Left hindlimb (tissue), 1 donor: ENCODE data around the gene UHRF1.

ENCODE experiments used
- DNase-seq: peaks from one replicate; pipeline ENCODE4 v3.0.0-alpha.2; 2018

UHRF1 gene

DNA sequence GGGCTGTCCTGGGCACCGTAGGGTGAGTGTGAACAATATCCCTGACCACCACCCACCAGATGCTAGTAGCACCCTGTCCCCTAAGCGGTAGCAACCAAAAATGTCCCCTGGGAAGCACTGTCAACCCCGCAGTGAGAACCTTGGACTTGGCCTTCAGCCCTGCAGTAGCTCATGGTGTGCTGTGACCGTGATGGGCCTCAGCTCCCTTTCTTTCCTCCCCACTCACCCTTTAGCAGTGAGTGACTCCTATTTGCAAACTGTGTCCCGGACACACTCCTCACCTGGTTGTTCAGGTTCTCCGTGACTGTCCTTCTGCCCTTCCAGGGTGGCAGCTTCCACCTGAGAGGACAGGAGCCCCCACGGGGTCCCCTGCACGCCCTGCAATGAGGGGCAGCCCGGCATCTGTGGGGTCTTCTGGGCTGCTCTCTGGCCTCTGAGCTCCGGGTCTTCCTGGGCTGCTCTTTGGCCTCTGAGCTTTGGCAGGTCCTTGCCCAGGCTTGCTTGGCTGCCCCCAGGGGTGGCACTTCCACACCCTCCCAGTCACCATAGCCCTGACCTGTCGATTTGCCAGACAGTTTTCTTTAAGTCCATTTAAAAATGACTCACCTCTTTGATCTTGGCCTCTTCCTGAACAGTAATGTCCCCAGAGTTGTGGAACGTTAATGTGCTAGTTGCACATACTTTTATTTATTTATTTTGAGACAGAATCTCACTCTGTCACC, 63.4 kb downstream of the UHRF1 start:
- DNase-seq = no peak

DNA sequence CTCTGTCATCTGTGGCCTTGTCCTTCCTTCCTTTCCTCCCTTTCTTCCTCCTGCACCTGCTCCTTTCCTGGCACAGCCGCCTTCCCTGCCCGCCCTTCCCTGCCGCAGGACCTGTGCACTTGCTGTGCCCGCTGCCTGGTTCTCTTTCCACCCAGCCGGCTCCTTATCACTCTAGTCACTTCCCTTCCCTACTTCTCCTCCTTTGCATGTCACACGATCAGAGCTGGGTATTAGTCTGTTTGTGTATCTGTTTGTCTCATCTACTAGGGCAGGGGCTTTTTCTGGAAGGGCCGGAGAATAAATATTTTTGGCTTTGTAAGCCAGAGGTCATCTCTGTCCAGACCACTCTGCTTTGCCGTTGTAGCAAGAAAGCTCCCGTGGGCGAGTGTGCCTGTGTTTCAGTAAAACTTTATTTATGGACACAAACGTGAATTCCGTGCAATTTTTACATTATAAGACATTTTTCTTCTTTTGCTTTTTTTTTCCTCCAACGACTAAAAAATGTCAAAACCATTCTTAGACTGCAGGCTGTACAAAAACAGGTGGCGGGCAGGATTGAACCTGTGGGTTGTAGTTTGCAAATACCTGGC, 65.7 kb downstream of the UHRF1 start:
- DNase-seq = peak; percentile 21

DNA sequence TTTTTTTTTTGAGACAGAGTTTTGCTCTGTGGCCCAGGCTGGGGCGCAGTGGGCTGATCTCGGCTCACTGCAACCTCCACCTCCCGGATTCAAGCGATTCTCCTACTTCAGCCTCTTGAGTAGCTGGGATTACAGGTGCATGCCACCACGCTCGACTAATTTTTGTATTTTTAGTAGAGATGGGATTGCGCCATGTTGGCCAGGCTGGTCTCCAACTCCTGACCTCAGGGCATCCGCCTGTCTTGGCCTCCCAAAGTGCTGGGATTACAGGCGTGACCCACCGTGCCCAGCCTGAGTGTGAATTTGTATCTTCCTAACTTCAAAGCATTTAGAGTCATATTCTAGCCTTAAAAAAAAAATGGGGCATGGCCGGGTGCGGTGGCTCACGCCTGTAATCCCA, 66.3 kb downstream of the UHRF1 start:
- peak; percentile 1 for DNase-seq

DNA sequence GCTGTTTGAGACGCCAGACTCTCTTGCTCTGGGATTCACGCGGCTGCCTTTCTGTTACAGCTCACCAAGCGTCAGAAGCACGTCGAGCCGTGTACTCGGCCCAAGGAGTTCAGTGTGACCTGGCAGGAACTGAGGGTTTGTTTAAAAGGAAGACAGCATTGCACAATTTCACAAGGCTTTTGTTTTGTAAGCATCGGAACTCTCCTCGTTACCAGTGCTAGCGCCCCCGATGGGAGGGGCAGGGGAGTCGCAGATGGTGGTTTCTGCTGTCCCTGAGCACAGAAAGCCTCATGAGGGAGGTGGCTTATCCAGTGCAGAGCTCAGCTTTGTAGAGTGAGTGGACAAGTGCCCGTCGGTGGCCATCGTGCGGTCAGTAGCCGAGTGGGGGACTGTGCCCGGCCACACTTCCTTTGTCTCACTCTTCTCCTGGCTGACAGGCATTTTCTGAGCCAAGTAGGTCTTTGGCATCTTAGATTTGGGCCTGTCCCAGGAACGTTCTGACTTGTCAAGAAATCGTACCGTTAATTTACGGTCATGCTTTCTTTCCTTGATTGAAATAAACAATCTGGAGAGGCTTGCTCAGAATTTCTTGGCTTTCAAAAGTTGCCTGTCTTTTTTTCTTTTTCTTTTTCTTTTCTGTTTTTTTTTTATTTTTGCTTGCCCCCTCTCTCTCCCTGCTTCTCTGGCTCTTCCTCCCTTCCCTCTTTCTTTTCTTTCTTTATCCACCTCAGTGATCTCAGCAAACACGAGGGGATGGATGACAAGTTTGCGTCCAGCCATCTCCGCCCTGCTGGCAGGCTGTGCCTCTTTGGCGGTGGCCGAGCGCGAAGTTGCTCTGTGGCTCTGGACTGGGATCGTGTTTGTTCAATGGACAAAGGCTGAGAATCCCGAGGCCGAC, 67.3 kb downstream of the UHRF1 start:
- DNase-seq = peak; percentile 4

DNA sequence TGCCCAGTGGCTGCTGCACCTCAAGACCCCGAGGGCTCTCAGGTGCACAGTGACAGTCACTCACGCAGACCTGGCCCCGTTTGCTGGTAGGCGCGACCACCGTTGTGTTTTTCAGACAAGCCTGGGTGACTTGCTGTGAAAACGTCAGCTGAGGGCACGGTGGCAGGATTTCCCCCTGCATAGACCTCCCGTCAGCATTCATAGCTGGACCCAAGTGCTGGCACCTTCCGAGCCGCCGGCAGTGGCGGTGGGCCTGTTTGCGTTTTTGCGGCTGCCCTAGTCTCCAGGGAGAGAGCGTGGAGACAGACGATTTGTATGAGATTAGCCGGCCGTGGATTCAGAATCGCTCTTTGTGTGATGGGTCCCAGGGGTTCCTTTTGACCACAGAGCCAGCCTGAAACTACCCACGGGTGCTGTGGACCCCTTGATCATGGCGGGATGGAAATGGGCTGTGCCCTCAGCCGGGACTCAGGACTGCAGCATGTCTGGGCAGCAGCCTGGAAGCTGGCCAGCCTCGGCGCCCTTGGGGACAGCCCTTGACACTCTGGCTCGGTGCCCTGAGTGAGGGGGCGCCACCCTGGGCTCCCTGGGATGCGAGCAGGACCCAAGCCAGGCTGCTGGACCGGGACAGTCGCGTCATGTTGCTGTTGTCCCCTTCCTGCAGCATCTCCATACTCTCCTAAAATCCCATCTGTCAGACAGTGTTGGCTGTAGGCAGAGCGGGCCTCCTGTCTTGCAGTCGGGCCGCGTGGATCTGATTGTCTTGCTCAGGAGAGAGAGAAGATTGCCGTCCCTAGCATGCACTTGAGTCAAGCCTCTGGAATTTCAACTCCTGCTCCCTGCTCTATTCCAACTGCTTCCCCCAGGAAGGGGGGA, 68.2 kb downstream of the UHRF1 start:
- DNase-seq = peak; percentile 33

DNA sequence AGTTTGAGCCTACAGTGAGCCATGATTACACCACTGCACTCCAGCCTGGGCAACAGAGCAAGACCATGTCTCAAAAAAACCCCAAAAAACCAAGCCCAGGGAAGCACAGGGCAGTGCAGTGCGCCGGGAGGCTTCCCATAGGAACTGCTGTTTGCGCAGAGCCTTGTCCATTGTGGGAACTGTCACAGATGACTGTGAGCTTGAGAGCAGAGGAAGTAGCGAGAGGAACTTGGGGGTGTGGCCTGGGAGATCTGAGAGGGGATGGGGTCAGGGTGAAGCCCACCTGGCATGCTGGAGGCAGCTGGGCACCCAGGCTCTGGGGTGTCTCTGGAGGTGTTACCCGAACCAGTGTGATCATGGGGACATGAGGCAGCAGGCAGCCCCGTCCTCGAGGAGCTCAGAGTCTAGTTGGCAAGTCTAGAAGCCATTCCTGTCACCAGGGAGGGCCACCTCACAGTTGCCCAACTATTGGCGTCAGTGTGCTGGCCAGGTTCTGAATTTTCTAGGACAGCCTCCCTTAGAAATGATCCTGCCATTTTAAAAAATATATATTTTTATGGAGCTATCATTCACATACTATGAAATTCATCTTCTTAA, 70.0 kb downstream of the UHRF1 start:
- DNase-seq = no peak

DNA sequence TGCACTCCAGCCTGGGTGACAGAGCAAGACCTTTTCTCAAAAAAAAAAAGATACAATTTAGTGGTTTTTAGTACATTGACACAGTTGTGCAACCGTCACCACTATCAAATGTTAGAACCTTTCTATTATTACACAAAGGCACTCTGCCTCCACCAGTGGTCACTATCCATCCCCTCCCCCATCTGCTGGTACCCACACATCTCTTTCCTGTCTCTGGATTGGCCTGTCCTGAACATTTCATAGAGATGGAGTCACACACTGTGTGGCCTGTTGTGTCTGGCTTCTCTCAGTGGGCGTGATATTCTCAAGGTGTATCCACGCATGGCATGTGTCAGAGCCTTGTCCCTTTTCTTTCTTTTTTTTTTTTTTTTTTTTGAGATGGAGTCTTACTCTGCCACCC, 70.8 kb downstream of the UHRF1 start:
- DNase-seq = no peak

DNA sequence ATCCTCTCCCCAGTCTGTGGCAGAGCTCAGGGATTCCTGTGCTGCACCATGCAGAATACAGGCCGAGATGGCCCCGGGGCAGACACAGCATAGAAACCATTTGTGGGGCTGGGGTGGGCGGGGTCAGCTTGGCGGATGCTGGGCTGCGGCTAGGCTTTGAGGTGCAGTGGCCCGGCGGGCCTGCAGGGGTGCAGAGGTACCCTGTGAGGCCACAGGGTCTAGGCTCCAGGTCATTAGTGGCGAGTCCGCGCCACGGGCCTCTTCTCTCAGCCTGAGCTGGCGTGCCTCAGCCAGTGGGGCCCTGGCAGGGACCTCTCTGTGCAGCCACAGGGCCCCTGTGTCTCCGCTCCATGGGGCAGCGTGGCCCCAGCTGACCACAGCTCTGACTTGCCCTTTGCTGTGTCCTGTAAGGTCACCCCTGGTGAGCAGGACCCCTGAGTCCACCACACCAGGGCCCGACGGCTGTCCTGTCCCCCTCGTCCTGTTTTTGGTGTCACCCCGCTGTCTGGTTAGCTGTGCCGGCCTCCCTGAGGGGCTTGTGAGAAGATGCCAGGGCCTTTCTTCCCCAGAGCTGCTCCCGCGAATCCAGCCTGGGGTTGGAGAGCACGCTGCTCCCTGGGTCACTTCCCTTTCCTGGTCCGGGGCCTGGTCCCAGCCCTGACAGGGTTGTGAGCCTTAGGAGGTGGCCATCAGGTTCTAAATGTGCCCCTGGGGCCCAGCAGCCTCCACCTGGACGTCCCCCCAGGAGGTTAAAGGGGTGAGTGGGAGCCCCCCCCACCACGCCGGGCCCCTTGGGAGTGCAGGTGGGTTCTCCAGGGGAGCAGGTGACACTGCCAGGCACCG, 71.8 kb downstream of the UHRF1 start:
- DNase-seq = no peak

DNA sequence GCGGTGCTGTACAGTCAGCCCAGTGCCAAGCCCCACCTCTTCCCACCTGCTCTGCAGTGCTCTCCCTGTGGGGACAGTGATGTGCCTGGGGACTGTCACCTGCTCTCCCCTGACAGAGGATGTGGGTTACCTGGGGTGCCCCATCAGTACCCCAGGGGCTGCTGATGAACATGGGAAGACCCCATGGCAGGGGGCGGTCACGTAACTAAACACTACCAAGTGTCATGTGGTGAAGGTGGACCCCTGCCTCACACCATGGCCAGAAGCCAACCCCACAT, 72.3 kb downstream of the UHRF1 start:
- DNase-seq = no peak

DNA sequence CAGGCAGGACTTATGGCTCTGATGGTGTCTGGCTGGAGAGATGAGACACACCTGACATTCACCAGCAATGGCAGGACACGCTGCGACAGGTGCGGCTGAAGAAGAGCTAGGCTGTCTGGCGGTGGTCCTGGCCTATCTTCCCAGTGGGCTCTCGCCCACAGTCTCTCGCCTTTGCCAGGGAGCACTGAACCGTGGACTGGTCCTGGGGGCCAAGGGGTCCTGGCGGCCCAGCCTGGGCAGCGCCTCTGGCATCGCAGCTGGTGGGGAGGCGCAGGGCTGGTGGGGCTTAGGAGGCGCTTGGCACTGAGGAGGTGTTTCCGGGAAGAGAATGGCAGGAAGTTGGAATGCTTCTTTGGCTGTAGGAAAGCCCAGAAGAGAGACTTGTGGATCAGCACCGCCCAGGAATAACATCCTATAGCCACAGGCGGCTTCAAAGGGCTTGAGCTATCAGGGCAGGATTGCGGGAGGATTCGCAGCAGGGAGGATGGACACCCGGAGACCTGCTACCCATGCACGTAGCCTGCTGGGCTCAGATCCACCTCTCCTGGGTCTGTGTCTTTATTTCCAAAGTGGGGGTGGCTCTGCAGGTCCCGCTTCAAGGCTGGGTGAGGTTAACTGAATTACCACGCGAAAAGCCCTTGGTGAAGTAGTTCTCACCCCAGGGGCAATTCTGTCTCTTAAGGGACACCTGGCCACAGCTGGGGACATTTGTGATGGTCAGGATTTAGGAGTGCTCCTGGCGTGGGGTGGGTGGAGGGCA, 74.2 kb downstream of the UHRF1 start:
- no peak for DNase-seq

DNA sequence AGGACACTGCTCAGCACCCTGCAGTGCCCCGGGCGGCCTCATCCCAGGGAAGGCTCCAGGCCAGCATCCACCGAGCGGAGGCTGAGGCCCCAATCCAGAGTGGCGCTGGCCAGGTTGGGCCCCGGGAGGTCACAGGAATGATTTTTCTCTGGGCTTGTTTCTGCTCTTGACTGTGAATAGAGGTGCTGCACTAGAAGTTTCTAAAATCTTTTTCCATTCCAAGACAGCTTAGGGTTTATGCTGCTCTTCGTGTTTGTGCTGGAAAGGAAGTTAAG, 74.7 kb downstream of the UHRF1 start:
- DNase-seq = no peak

DNA sequence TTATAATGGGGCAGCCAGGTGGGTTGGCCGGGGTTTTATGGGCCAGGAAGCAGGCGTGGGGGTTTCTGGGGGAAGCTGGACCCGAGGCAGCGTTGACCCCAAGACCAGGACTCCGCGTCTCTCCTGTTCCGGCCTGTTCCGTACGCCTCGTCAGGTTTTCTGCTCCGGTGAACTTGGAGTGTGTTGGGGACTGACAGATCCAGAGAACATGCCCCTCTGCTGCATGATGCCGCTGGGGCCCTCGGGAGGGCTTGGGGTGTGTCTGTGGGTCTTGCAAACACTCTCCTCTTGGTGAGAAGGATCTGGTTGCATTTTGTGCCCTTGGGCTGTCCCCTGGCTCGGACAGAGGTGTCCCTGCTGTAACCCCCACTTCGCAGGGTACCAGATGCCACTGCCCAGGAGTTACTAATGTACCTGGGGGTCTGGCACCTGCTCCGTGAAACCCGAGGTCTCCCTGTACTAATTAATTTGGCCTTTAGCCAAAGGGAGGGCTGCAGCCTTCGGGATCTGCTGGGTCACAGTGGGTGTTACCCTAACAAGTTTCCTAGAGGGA, 75.2 kb downstream of the UHRF1 start:
- DNase-seq = no peak

DNA sequence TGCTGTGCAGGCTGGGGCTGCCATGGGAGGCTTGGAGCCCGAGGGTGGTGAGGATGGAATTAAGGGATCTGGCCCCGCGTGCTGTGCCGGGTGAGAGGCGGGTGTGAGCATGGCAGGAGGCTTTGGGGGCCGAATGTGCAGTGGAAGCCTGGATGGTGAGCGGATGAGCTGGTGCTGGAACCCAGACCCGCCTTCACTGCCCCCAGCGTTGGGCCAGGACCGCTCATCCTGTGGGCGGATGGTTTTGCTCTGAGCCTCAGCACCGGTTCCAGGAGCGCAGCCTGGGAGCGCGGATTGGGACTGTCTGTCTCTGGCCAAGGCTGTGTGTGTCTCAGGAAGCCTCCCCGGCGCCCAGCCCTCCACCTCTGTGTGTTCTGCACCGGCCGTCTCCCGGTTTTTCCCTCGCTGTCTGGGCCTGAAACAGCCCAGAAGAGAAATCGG, 76.3 kb downstream of the UHRF1 start:
- no peak for DNase-seq

DNA sequence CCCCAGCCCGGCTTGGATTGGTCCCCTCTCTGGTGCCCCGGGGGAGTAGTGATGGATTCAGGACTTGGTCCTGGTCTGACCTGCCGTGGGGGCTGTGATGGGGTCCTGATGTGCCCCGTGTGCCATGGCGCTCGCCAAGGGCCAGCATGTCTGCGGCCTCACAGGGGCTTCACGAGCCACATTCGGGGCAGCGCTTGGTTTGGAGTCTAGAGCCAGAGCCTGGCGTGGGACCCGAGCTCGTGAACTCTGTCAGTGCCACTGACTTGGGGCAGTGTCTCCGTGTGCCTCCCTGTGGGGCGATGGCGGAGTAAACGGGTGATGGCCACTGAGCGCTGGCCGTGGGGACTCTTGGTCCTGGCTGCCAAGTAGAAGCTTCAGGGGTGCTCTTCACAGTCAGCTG, 76.8 kb downstream of the UHRF1 start:
- DNase-seq = no peak

DNA sequence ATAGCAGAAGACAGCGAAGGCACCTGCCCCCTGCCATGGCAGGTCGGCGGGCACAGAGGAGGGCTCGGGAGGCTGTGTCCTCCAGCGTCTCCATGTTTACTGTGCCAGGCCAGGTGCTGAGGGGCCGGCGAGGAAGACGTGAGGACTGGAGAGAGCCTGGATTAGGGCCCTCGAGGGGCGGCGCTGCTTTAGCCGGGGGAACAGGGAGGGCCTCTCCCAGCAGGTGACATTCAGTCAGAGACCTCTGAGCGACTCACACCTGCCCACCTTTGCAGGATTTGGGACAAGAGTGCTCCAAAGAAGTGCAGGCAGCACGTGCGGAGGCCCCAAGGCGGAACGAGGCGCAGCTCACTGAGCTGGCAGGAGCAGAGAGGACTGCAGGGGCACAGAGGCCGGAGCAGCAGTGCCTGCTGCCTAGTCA, 77.2 kb downstream of the UHRF1 start:
- no peak for DNase-seq

DNA sequence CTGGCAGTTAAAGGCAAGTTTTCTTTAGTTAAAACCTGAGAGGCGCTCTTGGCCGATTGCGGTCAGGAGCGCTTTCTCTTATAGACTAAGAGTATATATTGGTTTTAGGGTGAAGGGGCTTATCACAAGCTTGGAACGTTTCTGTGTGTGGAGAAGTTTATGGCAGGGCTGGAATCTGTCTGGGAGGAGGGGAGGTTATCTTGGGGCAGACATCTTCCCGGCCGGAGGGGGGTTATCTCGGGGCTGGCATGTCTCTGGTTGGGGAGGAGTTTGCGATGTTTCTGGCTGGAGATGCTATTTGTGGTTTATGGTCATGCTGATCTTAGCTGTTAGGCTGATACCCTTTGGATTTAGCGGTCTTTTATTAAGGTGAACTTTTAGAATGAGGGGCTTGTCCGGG, 78.0 kb downstream of the UHRF1 start:
- DNase-seq = no peak

DNA sequence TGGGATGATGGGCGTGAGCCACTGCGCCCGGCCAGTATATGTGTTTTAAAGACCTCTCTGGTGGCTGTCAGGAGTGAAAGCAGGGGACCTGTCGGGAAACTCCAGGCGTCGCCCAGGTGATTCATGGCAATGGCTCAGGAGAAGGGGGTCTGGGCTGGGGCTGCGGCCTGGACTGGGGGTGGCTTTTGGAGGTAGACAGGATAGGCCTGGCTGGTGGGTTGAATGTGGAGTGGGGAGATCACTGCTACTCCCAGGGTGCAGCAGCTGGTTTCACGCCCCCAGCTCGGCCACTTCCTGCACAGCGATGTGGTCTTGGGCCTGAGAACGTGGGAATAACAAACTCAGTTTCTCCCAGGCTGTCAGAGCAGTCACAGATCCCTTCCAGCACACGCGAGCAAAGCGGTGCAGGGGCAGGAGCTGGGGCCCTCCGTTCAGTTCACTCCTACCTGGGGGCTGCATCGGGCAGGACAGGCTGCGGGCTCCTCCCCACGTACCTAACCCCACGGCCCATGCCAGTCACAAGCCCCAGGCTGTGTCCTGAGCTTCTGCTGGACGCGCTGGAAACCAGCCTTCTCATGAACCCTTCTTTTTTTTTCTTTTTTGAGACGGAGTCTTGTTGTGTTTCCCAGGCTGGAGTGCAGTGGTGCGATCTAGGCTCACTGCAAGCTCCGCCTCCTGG, 78.5 kb downstream of the UHRF1 start:
- no peak for DNase-seq

DNA sequence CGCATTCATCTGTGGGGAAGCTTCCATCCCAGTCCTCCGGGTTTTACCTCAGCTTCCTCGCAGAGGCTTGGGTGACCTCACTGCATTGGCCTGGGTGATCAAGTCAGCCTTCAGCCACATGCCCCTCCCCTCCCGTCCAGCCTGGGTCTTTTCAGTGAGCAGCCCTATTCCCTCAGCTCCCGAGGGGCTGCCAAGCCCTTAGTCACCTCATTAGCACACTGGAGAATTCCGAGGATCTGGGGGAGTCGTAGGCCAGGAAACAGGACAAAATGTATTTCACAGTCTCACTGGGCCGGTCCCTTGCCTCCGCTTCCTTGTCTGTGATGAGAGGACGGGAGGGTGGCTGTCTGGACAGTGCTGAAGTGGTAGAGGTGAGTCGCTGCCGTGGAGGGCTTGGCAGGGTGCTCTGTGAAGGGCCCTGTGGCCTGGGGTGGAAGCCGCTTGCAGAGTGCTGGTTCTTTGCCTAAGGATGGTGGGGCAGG, 79.5 kb downstream of the UHRF1 start:
- DNase-seq = no peak

DNA sequence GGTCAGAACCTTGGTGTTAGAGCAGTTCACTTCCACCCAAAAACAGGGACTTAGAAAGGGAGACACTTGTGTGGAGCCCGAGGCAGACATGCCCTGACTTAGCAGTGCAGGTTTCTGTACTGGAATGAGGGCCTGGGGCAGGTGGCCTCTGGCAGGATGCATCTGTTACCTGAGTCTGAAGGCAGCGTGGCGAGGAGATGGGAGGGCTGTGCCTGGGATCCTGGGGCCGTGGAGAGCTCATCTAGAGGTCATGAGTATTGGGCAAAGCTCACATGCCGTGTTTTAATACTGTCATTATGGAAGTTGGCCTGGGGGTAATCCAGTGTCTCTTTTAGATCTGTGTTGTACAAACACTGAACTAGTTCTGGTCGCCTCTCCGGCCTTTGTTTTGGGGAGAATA, 81.0 kb downstream of the UHRF1 start:
- no peak for DNase-seq

DNA sequence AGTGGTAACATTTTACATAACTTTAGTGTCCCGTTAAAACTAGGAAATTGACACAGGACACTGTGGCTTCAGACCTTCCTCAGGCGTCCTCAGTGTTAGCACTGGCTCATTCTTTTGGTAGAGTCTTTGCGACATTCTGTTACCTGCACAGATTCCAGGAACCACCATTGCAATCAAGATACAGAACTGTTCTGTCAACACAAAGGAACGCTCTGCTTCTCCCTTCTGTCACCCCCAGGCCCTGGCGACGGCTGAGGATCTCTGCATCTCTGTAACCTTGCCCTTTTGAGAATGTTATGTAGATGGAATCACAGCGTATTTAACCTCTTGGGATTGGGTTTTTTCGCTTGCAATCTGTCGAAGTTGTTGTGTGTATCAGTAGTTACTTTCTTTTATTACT, 82.2 kb downstream of the UHRF1 start:
- DNase-seq = no peak
